SK-N-SH (cell line): ENCODE results near the gene GNG5. TPM values are rescaled to one million over a fixed set of nuclear protein-coding genes. Genes with fewer than 3 reads are reported as not detected.

Source experiments
- CTCF ChIA-PET: fragments of 300-600, 350-600 bp; formaldehyde crosslinking; extraction: SDS; loops from one replicate; lab custom pipeline; 2021; lab: Yijun Ruan, JAX
- POLR2A ChIA-PET: fragments of 350-600 bp; sonication (Branson Sonifier 250); formaldehyde crosslinking; extraction: SDS; loops from one replicate; lab custom pipeline; 2020; ENCODE audit warnings: antibody characterized with exemption, inconsistent platforms; lab: Yijun Ruan, JAX
- DNase-seq: peaks from one replicate; pipeline ENCODE4 v3.0.0; 2012
- H2AFZ ChIP-seq: fragments of 200-600 bp; sonication (generic); 2 replicates; pipeline ENCODE4 v1.8.1; 2016; ENCODE audit warnings: antibody characterized with exemption, mild to moderate bottlenecking, low read depth
- H3F3A ChIP-seq: fragments of 200-600 bp; sonication (generic); replicated peaks from 2 replicates; pipeline ENCODE3; 2016; ENCODE audit warnings: antibody characterized with exemption, mild to moderate bottlenecking; ENCODE audit not compliant: insufficient read depth
- H3K27ac ChIP-seq, 2 experiments: fragments of 200-500 bp in 1 of 2; fragments of 200-600 bp in 1 of 2; sonication (Bioruptor generic) in 1 of 2; sonication (generic), shearing (Covaris generic) in 1 of 2; 2 replicates each; pipeline versions ENCODE4 v1.5.1 to v1.6.1; 2014 to 2016; ENCODE audit warnings: low read depth in 2 of 2, inconsistent platforms in 1 of 2, low read length in 1 of 2, mild to moderate bottlenecking in 1 of 2, mixed read lengths in 1 of 2
- H3K27me3 ChIP-seq: fragments of 200-600 bp; sonication (generic), shearing (Covaris generic); 2 replicates; pipeline ENCODE4 v1.6.1; 2016; ENCODE audit warnings: mixed run types; ENCODE audit not compliant: insufficient read depth
- H3K36me3 ChIP-seq, 2 experiments: fragments of 200-500 bp in 1 of 2; fragments of 200-600 bp in 1 of 2; sonication (Bioruptor generic) in 1 of 2; sonication (generic) in 1 of 2; replicated peaks in 1 of 2; 2 replicates each; pipeline versions ENCODE3 to v1.5.1; 2014 to 2016; ENCODE audit warnings: low read length in 1 of 2, mild to moderate bottlenecking in 1 of 2; ENCODE audit not compliant: insufficient read depth in 2 of 2, control insufficient read depth in 1 of 2
- H3K4me1 ChIP-seq, 2 experiments: fragments of 200-500 bp in 1 of 2; fragments of 200-600 bp in 1 of 2; sonication (Bioruptor generic) in 1 of 2; sonication (generic), shearing (Covaris generic) in 1 of 2; 2 replicates each; pipeline versions ENCODE4 v1.5.1 to v1.6.1; 2014 to 2016; ENCODE audit warnings: low read depth in 1 of 2, low read length in 1 of 2, mixed run types in 1 of 2; ENCODE audit not compliant: insufficient read depth in 2 of 2, control insufficient read depth in 1 of 2
- H3K4me2 ChIP-seq: fragments of 200-600 bp; sonication (generic), shearing (Covaris generic); 2 replicates; pipeline ENCODE4 v1.6.1; 2017; ENCODE audit warnings: mixed run types
- H3K4me3 ChIP-seq, 2 experiments: fragments of 200-500 bp in 1 of 2; fragments of 200-600 bp in 1 of 2; sonication (Bioruptor generic) in 1 of 2; sonication (generic), shearing (Covaris generic) in 1 of 2; 2 replicates each; pipeline versions ENCODE4 v1.5.1 to v1.8.1; 2014 to 2016; ENCODE audit warnings: low read depth in 2 of 2, inconsistent platforms in 1 of 2, low read length in 1 of 2, mild to moderate bottlenecking in 1 of 2, mixed read lengths in 1 of 2, moderate library complexity in 1 of 2
- H3K79me2 ChIP-seq: fragments of 200-600 bp; sonication (generic); 2 replicates; pipeline ENCODE4 v1.8.1; 2017; ENCODE audit warnings: mild to moderate bottlenecking; ENCODE audit not compliant: insufficient read depth
- H3K9ac ChIP-seq: fragments of 200-600 bp; sonication (generic); 2 replicates; pipeline ENCODE4 v1.6.1; 2017; ENCODE audit warnings: mixed run types
- H3K9me2 ChIP-seq: fragments of 200-600 bp; sonication (generic); 2 replicates; pipeline ENCODE4 v1.6.1; 2017; ENCODE audit warnings: mixed run types
- H3K9me3 ChIP-seq: fragments of 200-600 bp; sonication (generic); 2 replicates; pipeline ENCODE4 v1.6.1; 2017; ENCODE audit warnings: mixed run types, mild to moderate bottlenecking, moderate library complexity
- H4K20me1 ChIP-seq: fragments of 200-600 bp; sonication (generic); 2 replicates; pipeline ENCODE4 v1.6.1; 2017; ENCODE audit warnings: mild to moderate bottlenecking, mixed run types; ENCODE audit not compliant: insufficient read depth
- EZH2phosphoT487 ChIP-seq: fragments of 200-600 bp; sonication (generic); IDR thresholded peaks from 2 replicates; pipeline ENCODE4 v1.6.1; 2017; ENCODE audit warnings: low read depth, mixed run types, mild to moderate bottlenecking, antibody characterized with exemption, moderate library complexity, borderline replicate concordance
- FOXM1 ChIP-seq: IDR thresholded peaks from 2 replicates; pipeline ENCODE4 v1.4.0; 2012; ENCODE audit warnings: low read depth, mild to moderate bottlenecking
- GABPA ChIP-seq: IDR thresholded peaks from 2 replicates; pipeline ENCODE4 v1.4.0; 2012; ENCODE audit warnings: low read depth, mild to moderate bottlenecking
- NRF1 ChIP-seq: IDR thresholded peaks from 2 replicates; pipeline ENCODE4 v1.6.1; 2012; ENCODE audit warnings: low read depth, mild to moderate bottlenecking, low read length
- RAD21 ChIP-seq: IDR thresholded peaks from 2 replicates; pipeline ENCODE4 v1.6.1; 2012; ENCODE audit warnings: mild to moderate bottlenecking, low read length
- RCOR1 ChIP-seq: fragments of 150-350 bp; IDR thresholded peaks from 2 replicates; pipeline ENCODE4 v1.6.1; 2017; ENCODE audit warnings: antibody characterized with exemption, low read length
- SIN3A ChIP-seq: IDR thresholded peaks from 2 replicates; pipeline ENCODE4 v1.6.1; 2012; ENCODE audit warnings: low read depth, mild to moderate bottlenecking, low read length, moderate library complexity, borderline replicate concordance
- TAF1 ChIP-seq: IDR thresholded peaks from 2 replicates; pipeline ENCODE4 v1.6.1; 2012; ENCODE audit warnings: low read depth, mild to moderate bottlenecking, low read length, moderate library complexity, borderline replicate concordance
- TEAD4 ChIP-seq: IDR thresholded peaks from 2 replicates; pipeline ENCODE4 v1.4.0; 2012; ENCODE audit warnings: mild to moderate bottlenecking, borderline replicate concordance; ENCODE audit not compliant: insufficient read depth
- USF1 ChIP-seq: IDR thresholded peaks from 2 replicates; pipeline ENCODE4 v1.4.0; 2012; ENCODE audit warnings: low read depth, borderline replicate concordance
- WGBS: methylation state at CpG from one replicate; pipeline ENCODE4 v1.1.6; 2017; ENCODE audit warnings: low lambda C conversion rate; 5-methylcytosine and 5-hydroxymethylcytosine counted together
- polyA plus RNA-seq, 3 experiments: library from polyadenylated mRNA; depleted of rRNA; stranded (reverse); fragments of >200 nt; gene quantifications; 2 replicates each; pipeline ENCODE4 v1.2.3, GENCODE V29; 2012
- TF ChIP-seq, protein P1 (sequence below): IDR thresholded peaks from 2 replicates; pipeline ENCODE4 v1.6.1; 2012; ENCODE audit warnings: mild to moderate bottlenecking, low read depth, low read length, moderate library complexity
- TF ChIP-seq, protein P2 (sequence below): IDR thresholded peaks from 2 replicates; pipeline ENCODE4; 2012

Gene GNG5
- polyA plus RNA-seq, 1 of the 3 experiments (the other 2 are of a cell fraction), result 104 TPM

- no peaks in the 10 kb centered on the region; the same call in 1 of the 2 replicates for H3K27me3 ChIP-seq
- peaks cover 22% of the 10 kb centered on the region for H3K79me2 ChIP-seq
- H4K20me1 ChIP-seq, result no peaks in the 10 kb centered on the region
- peaks cover 0 to 8% of the 10 kb centered on the region in 2 experiments; a peak in 2 of 4 replicates for H3K4me1 ChIP-seq
- H2AFZ ChIP-seq, result no peak overlapping the region
- peaks cover 3 to 4% of the 10 kb centered on the region in 2 experiments for H3K36me3 ChIP-seq
- no peaks in the 10 kb centered on the region for H3K9me3 ChIP-seq
- no peak overlapping the region for H3K27ac ChIP-seq
- DNase-seq, result no peak
- H3K9ac ChIP-seq, result no peak overlapping the region
- H3F3A ChIP-seq, result peaks cover 4% of the 10 kb centered on the region
- H3K9me2 ChIP-seq, result no peaks in the 10 kb centered on the region
- CTCF ChIA-PET, result interaction anchor here (0.5 kb wide), 1 partner anchor 43 kb away, joined by 3 read pairs; no protein-coding TSS in a partner anchor
- no peak overlapping the region for H3K4me2 ChIP-seq
- 35% methylated on average over 1 of the region's 1 CpG for WGBS
- POLR2A ChIA-PET, result no interaction called here
- no peak overlapping the region for H3K4me3 ChIP-seq
- no peak for TF ChIP-seq SIN3A
- no peak for TF ChIP-seq TEAD4
- TF ChIP-seq, all 33 proteins: peak for 0
These were observed 30.2 kb downstream of the GNG5 start for GRCh38 chr1:84476225-84476624.

- no peaks in the 10 kb centered on the region for H3K9me2 ChIP-seq
- no peaks in the 10 kb centered on the region for H4K20me1 ChIP-seq
- no peaks in the 10 kb centered on the region for H3K4me1 ChIP-seq
- H3K4me3 ChIP-seq, result no peak overlapping the region
- H3K27me3 ChIP-seq, result no peaks in the 10 kb centered on the region; the same call in 1 of the 2 replicates
- H2AFZ ChIP-seq, result no peak overlapping the region
- ChIA-PET CTCF (no interaction called here), POLR2A (no interaction called here)
- no peak overlapping the region for H3K9ac ChIP-seq
- no peaks in the 10 kb centered on the region for H3K79me2 ChIP-seq
- no peaks in the 10 kb centered on the region for H3F3A ChIP-seq
- H3K36me3 ChIP-seq, result no peaks in the 10 kb centered on the region
- no peak overlapping the region for H3K4me2 ChIP-seq
- TF ChIP-seq RAD21, result no peak
- TF ChIP-seq FOXM1, result no peak
- no peak for TF ChIP-seq SIN3A
- no peak for TF ChIP-seq NRF1
- no peak for TF ChIP-seq RCOR1
- TF ChIP-seq, protein P1, sequence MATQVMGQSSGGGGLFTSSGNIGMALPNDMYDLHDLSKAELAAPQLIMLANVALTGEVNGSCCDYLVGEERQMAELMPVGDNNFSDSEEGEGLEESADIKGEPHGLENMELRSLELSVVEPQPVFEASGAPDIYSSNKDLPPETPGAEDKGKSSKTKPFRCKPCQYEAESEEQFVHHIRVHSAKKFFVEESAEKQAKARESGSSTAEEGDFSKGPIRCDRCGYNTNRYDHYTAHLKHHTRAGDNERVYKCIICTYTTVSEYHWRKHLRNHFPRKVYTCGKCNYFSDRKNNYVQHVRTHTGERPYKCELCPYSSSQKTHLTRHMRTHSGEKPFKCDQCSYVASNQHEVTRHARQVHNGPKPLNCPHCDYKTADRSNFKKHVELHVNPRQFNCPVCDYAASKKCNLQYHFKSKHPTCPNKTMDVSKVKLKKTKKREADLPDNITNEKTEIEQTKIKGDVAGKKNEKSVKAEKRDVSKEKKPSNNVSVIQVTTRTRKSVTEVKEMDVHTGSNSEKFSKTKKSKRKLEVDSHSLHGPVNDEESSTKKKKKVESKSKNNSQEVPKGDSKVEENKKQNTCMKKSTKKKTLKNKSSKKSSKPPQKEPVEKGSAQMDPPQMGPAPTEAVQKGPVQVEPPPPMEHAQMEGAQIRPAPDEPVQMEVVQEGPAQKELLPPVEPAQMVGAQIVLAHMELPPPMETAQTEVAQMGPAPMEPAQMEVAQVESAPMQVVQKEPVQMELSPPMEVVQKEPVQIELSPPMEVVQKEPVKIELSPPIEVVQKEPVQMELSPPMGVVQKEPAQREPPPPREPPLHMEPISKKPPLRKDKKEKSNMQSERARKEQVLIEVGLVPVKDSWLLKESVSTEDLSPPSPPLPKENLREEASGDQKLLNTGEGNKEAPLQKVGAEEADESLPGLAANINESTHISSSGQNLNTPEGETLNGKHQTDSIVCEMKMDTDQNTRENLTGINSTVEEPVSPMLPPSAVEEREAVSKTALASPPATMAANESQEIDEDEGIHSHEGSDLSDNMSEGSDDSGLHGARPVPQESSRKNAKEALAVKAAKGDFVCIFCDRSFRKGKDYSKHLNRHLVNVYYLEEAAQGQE, result no peak
- TF ChIP-seq TAF1, result no peak
- TF ChIP-seq EZH2phosphoT487, result no peak
- TF ChIP-seq GABPA, result no peak
- TF ChIP-seq, protein P2, sequence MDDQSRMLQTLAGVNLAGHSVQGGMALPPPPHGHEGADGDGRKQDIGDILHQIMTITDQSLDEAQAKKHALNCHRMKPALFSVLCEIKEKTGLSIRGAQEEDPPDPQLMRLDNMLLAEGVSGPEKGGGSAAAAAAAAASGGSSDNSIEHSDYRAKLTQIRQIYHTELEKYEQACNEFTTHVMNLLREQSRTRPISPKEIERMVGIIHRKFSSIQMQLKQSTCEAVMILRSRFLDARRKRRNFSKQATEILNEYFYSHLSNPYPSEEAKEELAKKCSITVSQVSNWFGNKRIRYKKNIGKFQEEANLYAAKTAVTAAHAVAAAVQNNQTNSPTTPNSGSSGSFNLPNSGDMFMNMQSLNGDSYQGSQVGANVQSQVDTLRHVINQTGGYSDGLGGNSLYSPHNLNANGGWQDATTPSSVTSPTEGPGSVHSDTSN, result no peak
- TF ChIP-seq USF1, result no peak
- DNase-seq, result no peak
- H3K27ac ChIP-seq, result no peak overlapping the region
- no peaks in the 10 kb centered on the region for H3K9me3 ChIP-seq
These were observed 39.1 kb downstream of the GNG5 start for GRCh38 chr1:84467298-84467697.
